H1 (cell line): Measurements from ENCODE around the gene MPRIP. TPM values are rescaled to one million over a fixed set of nuclear protein-coding genes. Genes with fewer than 3 reads are reported as not detected.

Experiments
- CTCF ChIA-PET: fragments of 300-600 bp; sonication (Branson Sonifier 250); formaldehyde crosslinking; loops from one replicate; lab custom pipeline; 2021; ENCODE audit not compliant: partially characterized antibody; lab: Charles Lee
- POLR2A ChIA-PET: fragments of 300-600 bp; sonication (Branson Sonifier 250); formaldehyde crosslinking; loops from one replicate; lab custom pipeline; 2021; ENCODE audit warnings: inconsistent platforms; ENCODE audit not compliant: partially characterized antibody; lab: Charles Lee
- DNase-seq, 2 experiments: peaks; one replicate each; pipeline versions ENCODE4 v3.0.0 to v3.0.0-alpha.2; 2010 to 2022; ENCODE audit warnings: low spot score in 2 of 2, low read depth in 1 of 2, mixed read lengths in 1 of 2
- FAIRE-seq: peaks from 2 replicates; lab custom pipeline; 2011; peaks lifted over from hg19 to GRCh38; lab: Jason Lieb, UNC
- H2AFZ ChIP-seq: 2 replicates; pipeline ENCODE4 v1.8.1; 2012; ENCODE audit warnings: low read length, inconsistent platforms
- H2AK5ac ChIP-seq: 2 replicates; pipeline ENCODE4 v1.6.1; 2013; ENCODE audit warnings: low read depth, low read length
- H2BK120ac ChIP-seq: replicated peaks from 2 replicates; pipeline ENCODE3; 2013; ENCODE audit warnings: low read depth, low read length, inconsistent platforms
- H2BK12ac ChIP-seq: 2 replicates; pipeline ENCODE4 v1.6.1; 2013; ENCODE audit warnings: low read depth, low read length
- H2BK15ac ChIP-seq: 2 replicates; pipeline ENCODE4 v1.6.1; 2013; ENCODE audit warnings: low read length
- H2BK20ac ChIP-seq: 2 replicates; pipeline ENCODE4 v1.6.1; 2013; ENCODE audit warnings: low read length
- H2BK5ac ChIP-seq: 2 replicates; pipeline ENCODE4 v1.6.1; 2013; ENCODE audit warnings: low read depth, low read length
- H3K14ac ChIP-seq: 2 replicates; pipeline ENCODE4 v1.6.1; 2013; ENCODE audit warnings: inconsistent platforms; ENCODE audit not compliant: insufficient read length
- H3K18ac ChIP-seq: 2 replicates; pipeline ENCODE4 v1.6.1; 2013; ENCODE audit warnings: low read length; ENCODE audit errors: extremely low read depth
- H3K23ac ChIP-seq: 2 replicates; pipeline ENCODE4 v1.6.1; 2013; ENCODE audit warnings: inconsistent platforms; ENCODE audit not compliant: insufficient read length
- H3K23me2 ChIP-seq: 2 replicates; pipeline ENCODE4 v1.6.1; 2013; ENCODE audit warnings: low read depth, low read length
- H3K27ac ChIP-seq: 2 replicates; pipeline ENCODE4 v1.6.1; 2011; ENCODE audit warnings: low read depth, low read length, inconsistent platforms
- H3K27me3 ChIP-seq, 4 experiments: replicated peaks in 1 of 4; 1 replicate in 1 of 4; 2 replicates in 3 of 4; pipeline versions ENCODE4 v1.6.1 to v1.8.1; 2011 to 2013; ENCODE audit warnings: low read length in 3 of 4, mild to moderate bottlenecking in 3 of 4, inconsistent platforms in 2 of 4, mixed read lengths in 2 of 4, moderate library complexity in 1 of 4; ENCODE audit not compliant: control insufficient read depth in 3 of 4, insufficient read depth in 3 of 4; ENCODE audit errors: extremely low read depth in 1 of 4
- H3K36me3 ChIP-seq, 4 experiments: 2 replicates each; pipeline versions ENCODE4 v1.6.1 to v1.8.1; 2011 to 2013; ENCODE audit warnings: mild to moderate bottlenecking in 4 of 4, low read length in 3 of 4, moderate library complexity in 2 of 4, control low read depth in 1 of 4, inconsistent platforms in 1 of 4; ENCODE audit not compliant: insufficient read depth in 4 of 4, control insufficient read depth in 2 of 4
- H3K4ac ChIP-seq: replicated peaks from 2 replicates; pipeline ENCODE3; 2013; ENCODE audit warnings: low read length, low read depth, mixed read lengths, inconsistent platforms; ENCODE audit not compliant: insufficient read length
- H3K4me1 ChIP-seq, 4 experiments: replicated peaks in 1 of 4; 1 replicate in 1 of 4; 2 replicates in 3 of 4; pipeline versions ENCODE4 v1.6.1 to v1.8.1; 2011 to 2013; ENCODE audit warnings: low read length in 3 of 4, inconsistent platforms in 2 of 4, mixed read lengths in 1 of 4; ENCODE audit not compliant: insufficient read depth in 4 of 4, control insufficient read depth in 3 of 4
- H3K4me2 ChIP-seq, 2 experiments: 2 replicates each; pipeline versions ENCODE4 v1.6.1 to v1.8.1; 2011 to 2013; ENCODE audit warnings: low read depth in 2 of 2, low read length in 2 of 2, control low read depth in 1 of 2, inconsistent platforms in 1 of 2, mild to moderate bottlenecking in 1 of 2; ENCODE audit not compliant: insufficient read depth in 1 of 2
- H3K4me3 ChIP-seq, 4 experiments: fragments of 200-600, 300-600 bp in 1 of 4; sonication (generic), shearing (Covaris generic), sonication (Bioruptor Twin) in 1 of 4; 2 replicates each; pipeline versions ENCODE4 v1.5.1 to v1.8.1; 2011 to 2016; ENCODE audit warnings: low read length in 4 of 4, low read depth in 3 of 4, control low read depth in 2 of 4, inconsistent platforms in 2 of 4, mild to moderate bottlenecking in 2 of 4, mixed read lengths in 1 of 4, moderate library complexity in 1 of 4; ENCODE audit not compliant: insufficient read depth in 2 of 4; ENCODE audit errors: extremely low read depth in 1 of 4
- H3K56ac ChIP-seq: replicated peaks from 2 replicates; pipeline ENCODE3; 2013; ENCODE audit warnings: low read depth, mild to moderate bottlenecking, mixed read lengths, low read length, inconsistent platforms; ENCODE audit not compliant: insufficient read length
- H3K79me1 ChIP-seq: 2 replicates; pipeline ENCODE4 v1.6.1; 2013; ENCODE audit warnings: low read depth, low read length, control low read depth
- H3K79me2 ChIP-seq, 2 experiments: 2 replicates each; pipeline versions ENCODE4 v1.6.1 to v1.8.1; 2012 to 2013; ENCODE audit warnings: low read length in 2 of 2, mild to moderate bottlenecking in 2 of 2, inconsistent platforms in 1 of 2; ENCODE audit not compliant: insufficient read depth in 2 of 2, control insufficient read depth in 1 of 2
- H3K9ac ChIP-seq, 4 experiments: replicated peaks in 1 of 4; 1 replicate in 1 of 4; 2 replicates in 3 of 4; pipeline versions ENCODE4 v1.6.1 to v1.8.1; 2011 to 2013; ENCODE audit warnings: low read depth in 3 of 4, low read length in 3 of 4, control low read depth in 2 of 4, mild to moderate bottlenecking in 2 of 4, moderate library complexity in 2 of 4, inconsistent platforms in 1 of 4; ENCODE audit errors: extremely low read depth in 1 of 4
- H3K9me3 ChIP-seq, 2 experiments: 2 replicates each; pipeline versions ENCODE4 v1.6.1 to v1.8.1; 2012 to 2013; ENCODE audit warnings: mild to moderate bottlenecking in 2 of 2, moderate library complexity in 2 of 2, control low read depth in 1 of 2, inconsistent platforms in 1 of 2, low read depth in 1 of 2, low read length in 1 of 2, mixed read lengths in 1 of 2; ENCODE audit not compliant: insufficient read depth in 2 of 2
- H4K20me1 ChIP-seq, 2 experiments: replicated peaks in 1 of 2; 2 replicates each; pipeline versions ENCODE3 to v1.8.1; 2011 to 2013; ENCODE audit warnings: inconsistent platforms in 2 of 2, low read length in 2 of 2, mild to moderate bottlenecking in 1 of 2; ENCODE audit not compliant: insufficient read depth in 2 of 2, control insufficient read depth in 1 of 2
- H4K5ac ChIP-seq: 2 replicates; pipeline ENCODE4 v1.6.1; 2013; ENCODE audit warnings: low read length, low read depth, mixed read lengths, inconsistent platforms; ENCODE audit not compliant: insufficient read length
- H4K8ac ChIP-seq: 2 replicates; pipeline ENCODE4 v1.8.0; 2013; ENCODE audit warnings: mild to moderate bottlenecking, moderate library complexity, low read length, inconsistent platforms; ENCODE audit not compliant: insufficient read depth; ENCODE audit errors: extremely low read depth
- H4K91ac ChIP-seq: replicated peaks from 2 replicates; pipeline ENCODE3; 2013; ENCODE audit warnings: low read length, mixed read lengths, inconsistent platforms; ENCODE audit not compliant: insufficient read length
- BRCA1 ChIP-seq: IDR thresholded peaks from 2 replicates; pipeline ENCODE4 v1.6.1; 2012; ENCODE audit warnings: low read depth, low read length, improper control_type of control experiment
- CEBPB ChIP-seq: IDR thresholded peaks from 2 replicates; pipeline ENCODE4 v1.6.1; 2012; ENCODE audit warnings: low read depth, low read length
- CREB1 ChIP-seq: IDR thresholded peaks from 2 replicates; pipeline ENCODE4 v1.6.1; 2012; ENCODE audit warnings: inconsistent platforms
- FOSL1 ChIP-seq: IDR thresholded peaks from 2 replicates; pipeline ENCODE4 v1.6.1; 2011; ENCODE audit warnings: mild to moderate bottlenecking, low read depth, low read length, moderate library complexity; ENCODE audit not compliant: insufficient read depth
- GABPA ChIP-seq: IDR thresholded peaks from 2 replicates; pipeline ENCODE4 v1.6.1; 2011; ENCODE audit warnings: mild to moderate bottlenecking, low read length, moderate library complexity, borderline replicate concordance; ENCODE audit not compliant: insufficient read depth
- KDM1A ChIP-seq: fragments of 200-600, 300-600 bp; sonication (generic); IDR thresholded peaks from 2 replicates; pipeline ENCODE4 v1.7.1; 2016; ENCODE audit warnings: mild to moderate bottlenecking, low read length, borderline replicate concordance
- KDM4A ChIP-seq: IDR thresholded peaks from one replicate; pipeline ENCODE4 v1.7.1; 2012; ENCODE audit warnings: low read depth, mild to moderate bottlenecking, moderate library complexity, low read length, inconsistent platforms; ENCODE audit not compliant: severe bottlenecking
- NRF1 ChIP-seq: IDR thresholded peaks from 2 replicates; pipeline ENCODE4 v1.6.1; 2011; ENCODE audit warnings: mild to moderate bottlenecking, low read depth, low read length, improper control_type of control experiment
- RBBP5 ChIP-seq: IDR thresholded peaks from 2 replicates; pipeline ENCODE4 v1.7.1; 2012; ENCODE audit warnings: low read depth, mild to moderate bottlenecking, inconsistent platforms, low read length, moderate library complexity, borderline replicate concordance
- TEAD4 ChIP-seq: IDR thresholded peaks from 2 replicates; pipeline ENCODE4 v1.6.1; 2012; ENCODE audit warnings: low read depth, low read length, inconsistent platforms, mixed read lengths
- WGBS, 2 experiments: shearing (Covaris generic) in 1 of 2; methylation state at CpG; one replicate each; pipeline versions ENCODE4 v1.1.6 to v1.1.7; 2013 to 2015; ENCODE audit warnings: low lambda C conversion rate in 2 of 2, mixed read lengths in 2 of 2, inconsistent platforms in 1 of 2, low coverage in 1 of 2, missing lambda C conversion rate in 1 of 2; ENCODE audit not compliant: insufficient replicate concordance in 2 of 2, insufficient coverage in 1 of 2, insufficient read length in 1 of 2; ENCODE audit errors: extremely low coverage in 1 of 2, missing lambda C conversion rate in 1 of 2; 5-methylcytosine and 5-hydroxymethylcytosine counted together
- polyA plus RNA-seq, 7 experiments: library from polyadenylated mRNA; depleted of rRNA in 3 of 7; stranded (reverse) in 5 of 7; unstranded in 2 of 7; fragments of >200 nt in 5 of 7; fragments of 200-250 nt in 2 of 7; gene quantifications; 1 replicate in 5 of 7; 2 replicates in 1 of 7; 4 replicates in 1 of 7; pipeline versions ENCODE4 v1.2.1 to v1.2.3, GENCODE V29; 2011 to 2013; ENCODE audit warnings: missing spikeins in 2 of 7, mixed read lengths in 2 of 7
- total RNA-seq: library from RNA; stranded (reverse); fragmentation: NEBNext Ultra II Directional; extraction: Animal tissue kit (Norgen Biotek cat#: 25700); gene quantifications from 2 replicates; pipeline ENCODE4 v1.2.1, GENCODE V29; 2021
- TF ChIP-seq, protein P1 (sequence below): IDR thresholded peaks from 2 replicates; pipeline ENCODE4 v1.6.1; 2011; ENCODE audit warnings: low read depth, mild to moderate bottlenecking, low read length; ENCODE audit not compliant: insufficient read depth

MPRIP gene
- total and polyA plus RNA-seq, 2 of the 8 experiments (the other 6 are each of a cell fraction or from before 2014, with no cell fraction given): 48.6 to 146 TPM

DNA sequence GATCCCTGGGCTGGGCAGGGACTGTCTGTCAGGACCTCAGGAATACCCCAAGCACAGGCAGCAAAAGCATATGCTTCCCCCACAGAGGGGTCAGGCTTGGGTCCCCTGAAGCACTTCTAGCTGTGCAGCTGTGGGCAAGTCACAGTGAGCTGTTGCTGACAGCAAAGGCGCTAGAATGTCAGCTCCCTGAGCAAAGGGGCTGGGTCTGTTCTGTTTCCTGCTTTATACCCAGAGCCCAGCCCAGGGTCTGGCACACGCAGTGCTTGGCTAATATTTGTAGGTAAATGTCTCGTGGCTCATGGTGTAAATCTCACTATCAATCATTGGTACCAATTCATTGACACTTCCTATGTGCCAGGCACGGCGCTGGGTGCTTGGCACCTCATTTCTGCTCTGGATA is 16.6 kb upstream of the MPRIP start:
- Histone ChIP-seq H3K18ac (no peak overlapping the region), H3K36me3 (no peaks in the 10 kb centered on the region), H3K4me3 (no peak overlapping the region), H3K79me2 (no peaks in the 10 kb centered on the region), H3K4me2 (no peak overlapping the region), H4K5ac (no peak overlapping the region), H4K91ac (no peak overlapping the region), H2BK20ac (no peak overlapping the region), H2BK5ac (no peak overlapping the region), H4K8ac (no peak overlapping the region), H3K27ac (no peak overlapping the region), H2AK5ac (no peak overlapping the region), H2BK12ac (no peak overlapping the region), H3K23me2 (no peaks in the 10 kb centered on the region; the same call in 1 of the 2 replicates), H3K27me3 (no peaks in the 10 kb centered on the region), H2BK120ac (no peak overlapping the region), H3K9ac (no peak overlapping the region), H4K20me1 (no peaks in the 10 kb centered on the region), H3K4me1 (peaks cover 5 to 22% (median 15%) of the 10 kb centered on the region in 4 experiments), H3K4ac (no peak overlapping the region), H3K14ac (no peak overlapping the region), H3K23ac (no peak overlapping the region), H2BK15ac (no peak overlapping the region), H2AFZ (no peak overlapping the region), H3K79me1 (no peaks in the 10 kb centered on the region), H3K56ac (no peak overlapping the region), H3K9me3 (no peaks in the 10 kb centered on the region)
- no peak for FAIRE-seq
- WGBS, 2 experiments: 85% methylated on average over 5 of the region's 5 CpGs; no CpG with 5 or more reads in 1 of the 2 experiments
- ChIA-PET CTCF (interaction anchor here (1.0 to 2.4 kb wide), 6 partner anchors 9 to 117 kb away, joined by 3 to 6 read pairs (median 4); no protein-coding TSS in a partner anchor), POLR2A (interaction anchor here (1.3 kb wide), 1 partner anchor 9 kb away, joined by 3 read pairs; no protein-coding TSS in a partner anchor)
- no peak for DNase-seq
- no peak for TF ChIP-seq CREB1
- TF ChIP-seq CEBPB: no peak
- TF ChIP-seq RBBP5: no peak
- no peak for TF ChIP-seq FOSL1
- no peak for TF ChIP-seq BRCA1
- TF ChIP-seq, protein P1, sequence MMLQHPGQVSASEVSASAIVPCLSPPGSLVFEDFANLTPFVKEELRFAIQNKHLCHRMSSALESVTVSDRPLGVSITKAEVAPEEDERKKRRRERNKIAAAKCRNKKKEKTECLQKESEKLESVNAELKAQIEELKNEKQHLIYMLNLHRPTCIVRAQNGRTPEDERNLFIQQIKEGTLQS: no peak
- TF ChIP-seq NRF1: no peak
- no peak for TF ChIP-seq TEAD4
- TF ChIP-seq KDM4A: no peak
- no peak for TF ChIP-seq KDM1A
- no peak for TF ChIP-seq GABPA
